ENCODE results near the gene AQP1.

DNA sequence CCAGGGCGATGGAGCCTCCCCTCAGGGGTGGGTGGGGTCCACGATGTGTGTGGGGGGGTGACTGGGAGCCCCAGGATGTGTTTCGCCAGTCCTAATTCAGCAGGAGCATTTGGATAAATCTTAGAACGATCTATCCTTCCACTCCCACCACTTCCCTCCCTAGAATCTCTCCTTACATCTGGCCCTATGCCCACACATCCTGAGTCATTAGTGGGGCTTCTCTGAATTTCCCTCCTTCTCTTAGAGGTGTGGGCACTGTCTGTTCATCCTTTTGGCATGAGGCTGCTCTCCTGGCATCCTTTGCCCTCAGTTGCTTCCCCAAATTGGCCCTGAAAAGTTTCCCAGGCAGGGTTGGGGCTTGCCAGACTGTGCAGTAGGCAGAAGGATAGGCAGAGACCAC is 53.7 kb downstream of the AQP1 start:
- no peak for TF ChIP-seq POLR2A (IDR thresholded peaks at IDR 0.05)
- TF ChIP-seq, protein P1, sequence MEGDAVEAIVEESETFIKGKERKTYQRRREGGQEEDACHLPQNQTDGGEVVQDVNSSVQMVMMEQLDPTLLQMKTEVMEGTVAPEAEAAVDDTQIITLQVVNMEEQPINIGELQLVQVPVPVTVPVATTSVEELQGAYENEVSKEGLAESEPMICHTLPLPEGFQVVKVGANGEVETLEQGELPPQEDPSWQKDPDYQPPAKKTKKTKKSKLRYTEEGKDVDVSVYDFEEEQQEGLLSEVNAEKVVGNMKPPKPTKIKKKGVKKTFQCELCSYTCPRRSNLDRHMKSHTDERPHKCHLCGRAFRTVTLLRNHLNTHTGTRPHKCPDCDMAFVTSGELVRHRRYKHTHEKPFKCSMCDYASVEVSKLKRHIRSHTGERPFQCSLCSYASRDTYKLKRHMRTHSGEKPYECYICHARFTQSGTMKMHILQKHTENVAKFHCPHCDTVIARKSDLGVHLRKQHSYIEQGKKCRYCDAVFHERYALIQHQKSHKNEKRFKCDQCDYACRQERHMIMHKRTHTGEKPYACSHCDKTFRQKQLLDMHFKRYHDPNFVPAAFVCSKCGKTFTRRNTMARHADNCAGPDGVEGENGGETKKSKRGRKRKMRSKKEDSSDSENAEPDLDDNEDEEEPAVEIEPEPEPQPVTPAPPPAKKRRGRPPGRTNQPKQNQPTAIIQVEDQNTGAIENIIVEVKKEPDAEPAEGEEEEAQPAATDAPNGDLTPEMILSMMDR (IDR thresholded peaks at IDR 0.05), result no peak
